HepG2 (cell line): Measurements from ENCODE around the gene PML. TPM values are rescaled to one million over a fixed set of nuclear protein-coding genes. Genes with fewer than 3 reads are reported as not detected.

ENCODE experiments used
- ARID5B ChIP-seq: IDR thresholded peaks from 2 replicates; pipeline ENCODE4 v1.4.0; 2020; ENCODE audit warnings: mild to moderate bottlenecking, missing genetic modification reagents
- DMAP1 ChIP-seq: IDR thresholded peaks from 2 replicates; pipeline ENCODE4 v1.6.1; 2016
- FOXK1 ChIP-seq: sonication (generic); formaldehyde crosslinking; IDR thresholded peaks from 2 replicates; pipeline ENCODE4 v1.4.0; 2020; ENCODE audit warnings: low read depth, missing genetic modification reagents, borderline replicate concordance
- GTF2F1 ChIP-seq: fragments of 150-350 bp; IDR thresholded peaks from 2 replicates; pipeline ENCODE4 v1.6.1; 2014; ENCODE audit warnings: low read length
- HNF1A ChIP-seq, 2 experiments: sonication (generic) in 1 of 2; formaldehyde crosslinking in 1 of 2; IDR thresholded peaks; 2 replicates each; pipeline versions ENCODE4 v1.4.0 to v1.6.1; 2016 to 2020; ENCODE audit warnings: borderline replicate concordance in 1 of 2, low read depth in 1 of 2, mild to moderate bottlenecking in 1 of 2, missing genetic modification reagents in 1 of 2
- JARID2 ChIP-seq: sonication (generic); formaldehyde crosslinking; IDR thresholded peaks from 2 replicates; pipeline ENCODE4 v1.8.1; 2023; ENCODE audit warnings: missing genetic modification reagents, inconsistent platforms; ENCODE audit not compliant: insufficient replicate concordance
- KDM5A ChIP-seq: fragments of 200-600 bp; sonication (generic); IDR thresholded peaks from 2 replicates; pipeline ENCODE4 v1.7.0; 2018; ENCODE audit warnings: antibody characterized with exemption, mild to moderate bottlenecking, low read length, borderline replicate concordance
- KLF6 ChIP-seq: IDR thresholded peaks from 2 replicates; pipeline ENCODE4 v1.8.0; 2016; ENCODE audit warnings: missing biosample characterization, missing genetic modification reagents
- RFX1 ChIP-seq: fragments of 450-650 bp; IDR thresholded peaks from 2 replicates; pipeline ENCODE4 v1.6.1; 2017
- RNF2 ChIP-seq: fragments of 450-650 bp; conservative IDR thresholded peaks from 2 replicates; pipeline ENCODE4 v1.6.1; 2016; ENCODE audit warnings: low read depth
- SMARCE1 ChIP-seq: fragments of 450-650 bp; IDR thresholded peaks from 2 replicates; pipeline ENCODE4 v1.6.1; 2017; ENCODE audit warnings: borderline replicate concordance
- ZBTB3 ChIP-seq: sonication (generic); formaldehyde crosslinking; IDR thresholded peaks from 2 replicates; pipeline ENCODE4 v1.4.0; 2020; ENCODE audit warnings: low read depth, mild to moderate bottlenecking, moderate library complexity, missing genetic modification reagents, borderline replicate concordance
- ZBTB33 ChIP-seq: sonication (generic); formaldehyde crosslinking; IDR thresholded peaks from 2 replicates; pipeline ENCODE4 v1.4.0; 2020; ENCODE audit warnings: missing genetic modification reagents
- ZFP36L2 ChIP-seq: sonication (generic); formaldehyde crosslinking; IDR thresholded peaks from 2 replicates; pipeline ENCODE4 v1.4.0; 2020; ENCODE audit warnings: missing genetic modification reagents
- ZMYM3 ChIP-seq: sonication (generic); formaldehyde crosslinking; IDR thresholded peaks from 2 replicates; pipeline ENCODE4 v1.5.1; 2020; ENCODE audit warnings: mild to moderate bottlenecking, missing genetic modification reagents
- ZNF33B ChIP-seq: sonication (generic); formaldehyde crosslinking; IDR thresholded peaks from 2 replicates; pipeline ENCODE4 v1.5.1; 2020; ENCODE audit warnings: mild to moderate bottlenecking, missing genetic modification reagents
- ZNF558 ChIP-seq: sonication (generic); formaldehyde crosslinking; IDR thresholded peaks from 2 replicates; pipeline ENCODE4 v1.9.0; 2022; ENCODE audit warnings: mild to moderate bottlenecking, missing genetic modification reagents, borderline replicate concordance
- ZSCAN5A ChIP-seq: sonication (generic); formaldehyde crosslinking; IDR thresholded peaks from 2 replicates; pipeline ENCODE4 v1.8.0; 2022; ENCODE audit warnings: mild to moderate bottlenecking, missing genetic modification reagents, borderline replicate concordance
- polyA plus RNA-seq, 8 experiments: library from polyadenylated mRNA; depleted of rRNA in 3 of 8; stranded (reverse) in 7 of 8; unstranded in 1 of 8; fragments of >200 nt; fragmentation: Illumina TruSeq in 4 of 8; extraction: Trizol in 4 of 8; gene quantifications; 2 replicates each; pipeline versions ENCODE4 v1.2.1 to v1.2.3, GENCODE V29; 2011 to 2016; ENCODE audit warnings: low read depth in 4 of 8, missing spikeins in 1 of 8, mixed read lengths in 1 of 8; ENCODE audit not compliant: insufficient read depth in 1 of 8
- total RNA-seq, 5 experiments: library from RNA; depleted of rRNA; stranded (reverse); fragments of >200 nt; fragmentation: Illumina TruSeq; extraction: Trizol; gene quantifications; 2 replicates each; pipeline ENCODE4 v1.2.3, GENCODE V29; 2016; ENCODE audit warnings: low read depth in 1 of 5

PML gene
- total and polyA plus RNA-seq, 2 of the 13 experiments (the other 11 are each of a cell fraction or from before 2014, with no cell fraction given): 2.9 to 3.9 TPM

- TF ChIP-seq RNF2 (0 out of 2 replicates have a peak, but pooled peaks have one; percentile 21), KDM5A (no peak), DMAP1 (CRISPR knock-in tag) (no peak), SMARCE1 (no peak), FOXK1 (CRISPR knock-in tag) (no peak), GTF2F1 (no peak), ZNF33B (CRISPR knock-in tag) (0 out of 2 replicates have a peak, but pooled peaks have one; percentile 67), ARID5B (no peak), ZBTB3 (no peak), RFX1 (no peak), JARID2 (CRISPR knock-in tag) (no peak), KLF6 (CRISPR knock-in tag) (no peak), ZMYM3 (CRISPR knock-in tag) (0 out of 2 replicates have a peak, but pooled peaks have one; percentile 13), ZFP36L2 (no peak), HNF1A (IDR thresholded peaks at IDR 0.05; ENCODE audit: low read depth) (no peak), HNF1A (CRISPR knock-in tag; IDR thresholded peaks at IDR 0.05; ENCODE audit: borderline replicate concordance) (no peak), ZSCAN5A (CRISPR knock-in tag) (no peak), ZNF558 (CRISPR knock-in tag) (no peak), ZBTB33 (CRISPR knock-in tag) (no peak)
These were observed 21.4 kb upstream of the PML start (continued) for GRCh38 chr15:73972984-73973682.
